LNCaP clone FGC (cell line): Measurements from ENCODE around the gene MFSD6.

Source experiments
- DNase-seq: peaks from one replicate; pipeline ENCODE4 v3.0.0-alpha.2; 2011; ENCODE audit warnings: low read depth
- H3K4me3 ChIP-seq: 2 replicates; pipeline ENCODE4 v1.5.1; 2011; ENCODE audit warnings: mild to moderate bottlenecking, low read depth, low read length, control low read depth
- TF ChIP-seq, protein P1 (sequence below): IDR thresholded peaks from 2 replicates; pipeline ENCODE4 v1.5.1; 2012; ENCODE audit warnings: mild to moderate bottlenecking; ENCODE audit not compliant: control insufficient read depth, insufficient read depth; ENCODE audit errors: extremely low read depth

MFSD6 gene

DNA sequence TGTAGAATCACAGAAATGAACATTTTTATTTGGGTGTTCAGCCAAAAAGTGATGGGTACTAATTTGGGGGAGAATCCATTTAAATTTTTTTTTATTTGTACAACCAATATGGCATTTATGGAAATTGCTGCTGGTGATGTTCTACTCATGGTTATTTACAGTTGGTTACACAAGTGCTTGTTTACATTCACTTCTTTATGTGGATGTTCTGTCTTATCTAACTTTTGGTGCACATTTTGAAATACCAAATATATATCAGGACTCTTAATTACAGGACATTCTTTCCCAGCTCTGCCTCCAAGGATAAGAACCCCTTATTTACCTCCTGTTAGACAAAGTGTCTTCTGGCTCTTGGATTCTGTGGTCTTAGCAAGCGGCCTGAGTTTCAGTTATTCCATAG is 91.1 kb downstream of the MFSD6 start:
- TF ChIP-seq, protein P1, sequence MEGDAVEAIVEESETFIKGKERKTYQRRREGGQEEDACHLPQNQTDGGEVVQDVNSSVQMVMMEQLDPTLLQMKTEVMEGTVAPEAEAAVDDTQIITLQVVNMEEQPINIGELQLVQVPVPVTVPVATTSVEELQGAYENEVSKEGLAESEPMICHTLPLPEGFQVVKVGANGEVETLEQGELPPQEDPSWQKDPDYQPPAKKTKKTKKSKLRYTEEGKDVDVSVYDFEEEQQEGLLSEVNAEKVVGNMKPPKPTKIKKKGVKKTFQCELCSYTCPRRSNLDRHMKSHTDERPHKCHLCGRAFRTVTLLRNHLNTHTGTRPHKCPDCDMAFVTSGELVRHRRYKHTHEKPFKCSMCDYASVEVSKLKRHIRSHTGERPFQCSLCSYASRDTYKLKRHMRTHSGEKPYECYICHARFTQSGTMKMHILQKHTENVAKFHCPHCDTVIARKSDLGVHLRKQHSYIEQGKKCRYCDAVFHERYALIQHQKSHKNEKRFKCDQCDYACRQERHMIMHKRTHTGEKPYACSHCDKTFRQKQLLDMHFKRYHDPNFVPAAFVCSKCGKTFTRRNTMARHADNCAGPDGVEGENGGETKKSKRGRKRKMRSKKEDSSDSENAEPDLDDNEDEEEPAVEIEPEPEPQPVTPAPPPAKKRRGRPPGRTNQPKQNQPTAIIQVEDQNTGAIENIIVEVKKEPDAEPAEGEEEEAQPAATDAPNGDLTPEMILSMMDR: no peak
- H3K4me3 ChIP-seq: no peak overlapping the region
- no peak for DNase-seq

DNA sequence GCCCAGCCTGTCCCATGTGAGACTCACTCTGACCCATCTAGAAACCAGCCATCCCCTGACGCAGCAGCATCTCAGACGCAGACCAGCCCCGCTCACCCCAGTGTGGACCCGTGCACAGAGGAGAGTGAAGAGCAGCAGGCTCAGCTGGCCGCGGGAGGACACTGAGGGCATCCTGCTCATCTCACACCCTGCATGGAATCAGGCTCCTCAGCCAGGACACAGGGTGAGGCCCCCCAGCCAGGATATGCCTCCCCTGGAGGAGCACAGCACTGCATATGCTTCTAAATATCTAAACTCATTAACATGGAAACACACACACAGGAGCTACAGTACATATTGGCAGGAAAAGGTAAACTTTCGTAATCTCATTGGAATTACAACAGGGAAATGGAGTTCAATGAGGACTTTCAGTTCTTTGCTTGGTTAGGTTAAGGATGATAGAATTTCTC is 91.9 kb downstream of the MFSD6 start:
- TF ChIP-seq, protein P1: no peak
- H3K4me3 ChIP-seq: no peak overlapping the region
- DNase-seq: no peak

DNA sequence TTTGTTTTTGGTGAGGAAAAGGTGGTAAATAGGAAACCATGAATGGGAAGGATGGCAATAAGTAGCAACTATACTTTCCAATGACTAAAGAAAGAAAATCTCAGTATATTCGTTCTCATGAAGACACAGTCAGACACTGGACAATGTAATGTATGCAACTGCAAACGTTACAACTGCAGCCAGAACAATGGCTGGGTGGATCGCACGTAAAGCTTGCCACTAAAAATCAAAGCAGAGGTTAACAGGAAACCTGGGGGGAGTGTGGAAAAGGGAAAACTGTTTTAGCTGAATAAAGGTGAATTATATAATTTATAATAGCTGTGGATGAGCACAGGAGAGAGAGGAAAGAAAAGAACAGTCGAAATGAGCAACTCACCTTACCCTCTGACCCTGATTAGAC is 93.1 kb downstream of the MFSD6 start:
- TF ChIP-seq, protein P1: no peak
- no peak overlapping the region for H3K4me3 ChIP-seq
- DNase-seq: no peak

DNA sequence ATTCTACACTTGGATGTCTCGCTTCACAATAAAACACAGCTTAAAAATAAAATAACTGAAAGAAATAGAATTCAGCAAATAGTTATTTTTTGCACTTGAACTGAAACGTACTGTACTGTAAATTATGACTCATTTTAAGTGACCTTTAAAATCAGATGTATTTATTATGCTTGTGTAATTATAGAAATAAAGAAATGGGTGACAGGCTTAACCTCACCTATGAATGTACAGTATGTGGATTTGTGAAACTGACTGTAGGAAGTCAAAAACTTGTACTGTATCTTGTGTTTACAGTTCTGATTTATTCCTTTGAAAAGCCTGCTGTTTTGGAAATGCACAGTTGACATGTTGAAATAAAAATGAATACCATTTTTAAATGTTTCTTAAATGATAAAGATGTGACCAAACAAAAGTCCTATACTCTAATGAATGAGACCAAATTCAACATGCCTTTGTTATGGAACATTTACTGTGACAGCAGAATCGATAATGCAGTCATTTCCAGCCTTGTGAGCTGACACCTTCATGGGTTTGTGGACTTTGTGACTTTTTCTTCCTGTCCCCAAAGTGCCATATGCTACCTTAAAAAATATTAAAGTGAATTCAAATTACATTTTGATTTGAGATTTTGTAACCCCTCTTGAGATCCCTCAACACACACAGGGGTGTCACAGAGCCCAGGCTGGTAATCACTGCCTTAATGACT is 93.7 kb downstream of the MFSD6 start:
- no peak for DNase-seq
- TF ChIP-seq, protein P1: no peak
- no peak overlapping the region for H3K4me3 ChIP-seq

DNA sequence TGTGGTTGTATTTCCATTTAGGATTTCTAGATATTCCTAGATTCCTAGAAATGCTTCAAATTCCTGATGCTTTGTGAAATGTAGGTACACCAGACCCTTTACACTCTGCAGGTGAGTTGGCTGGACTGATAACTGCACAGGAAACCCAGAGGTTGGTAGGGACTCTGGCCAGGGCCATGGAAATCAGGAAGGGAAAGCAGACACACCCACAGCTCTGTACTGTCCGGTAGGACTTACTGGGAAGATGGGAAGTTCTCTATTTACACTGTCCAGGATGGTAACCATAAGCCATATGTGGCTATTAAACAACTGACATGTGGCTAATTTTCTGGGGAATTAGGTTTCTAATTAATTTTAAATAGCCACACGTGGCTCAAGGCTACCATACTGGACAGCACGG is 94.9 kb downstream of the MFSD6 start:
- TF ChIP-seq, protein P1: no peak
- DNase-seq: no peak
- no peak overlapping the region for H3K4me3 ChIP-seq

DNA sequence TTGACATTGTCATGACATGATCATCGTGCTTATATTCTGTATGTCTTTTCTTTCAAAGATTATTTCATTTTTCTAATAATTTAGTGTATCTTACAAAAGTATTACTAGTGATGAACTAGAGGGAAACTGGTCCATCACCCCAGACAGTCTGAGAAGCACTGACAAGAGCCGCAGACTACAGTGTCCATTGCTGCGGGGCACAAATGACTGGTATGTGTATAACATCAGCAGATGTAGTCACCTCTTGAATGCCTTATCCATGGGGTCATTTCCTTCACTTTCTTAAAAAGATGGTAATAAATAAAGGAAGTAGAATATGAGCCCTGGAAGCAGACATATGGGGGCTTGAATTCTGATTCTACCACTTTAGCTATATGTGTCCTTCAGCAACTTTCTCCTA is 96.8 kb downstream of the MFSD6 start:
- DNase-seq: no peak
- TF ChIP-seq, protein P1: no peak
- H3K4me3 ChIP-seq: no peak overlapping the region

DNA sequence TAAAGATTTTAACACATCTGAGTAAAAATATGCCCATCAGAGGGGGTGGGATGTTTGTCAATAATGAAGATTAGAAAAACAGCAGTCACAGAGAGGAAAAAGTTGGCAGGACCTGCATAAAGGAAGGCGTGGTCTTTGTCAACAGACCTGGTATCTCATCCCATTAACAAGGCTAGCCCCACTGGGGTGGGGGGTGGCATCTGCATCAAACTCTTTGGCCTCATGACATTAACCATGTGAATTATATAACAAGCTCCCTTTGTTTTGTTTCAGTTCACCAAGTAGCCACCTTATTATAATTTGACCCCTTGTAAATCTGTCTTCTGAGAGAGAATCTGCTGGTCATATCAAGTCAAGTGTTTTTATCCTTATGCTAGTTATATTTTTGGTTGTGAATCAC is 97.5 kb downstream of the MFSD6 start:
- no peak overlapping the region for H3K4me3 ChIP-seq
- no peak for DNase-seq
- TF ChIP-seq, protein P1: no peak
